Neural progenitor cell (in vitro differentiated cells): ENCODE measurements around the gene COL5A3. TPM values are rescaled to one million over a fixed set of nuclear protein-coding genes. Genes with fewer than 3 reads are reported as not detected.

ENCODE experiments used
- DNase-seq: peaks from one replicate; pipeline ENCODE4 v3.0.0-alpha.2; 2016; ENCODE audit warnings: low spot score
- H2AFZ ChIP-seq: fragments of 200-600 bp; sonication (generic); replicated peaks from 2 replicates; pipeline ENCODE4 v1.6.1; 2016; ENCODE audit warnings: antibody characterized with exemption
- H3F3A ChIP-seq: fragments of 200-600 bp; sonication (generic); 2 replicates; pipeline ENCODE4 v1.6.1; 2016; ENCODE audit warnings: antibody characterized with exemption, low read depth
- H3K27ac ChIP-seq: fragments of 200-600 bp; sonication (generic); 2 replicates; pipeline ENCODE4 v1.5.1; 2016; ENCODE audit warnings: mild to moderate bottlenecking
- H3K27me3 ChIP-seq: fragments of 200-600 bp; sonication (generic); 2 replicates; pipeline ENCODE4 v1.6.1; 2016; ENCODE audit warnings: mild to moderate bottlenecking, moderate library complexity
- H3K36me3 ChIP-seq: fragments of 200-600 bp; sonication (generic); 2 replicates; pipeline ENCODE4 v1.5.1; 2016
- H3K4me1 ChIP-seq: fragments of 200-600 bp; sonication (generic); 2 replicates; pipeline ENCODE4 v1.6.1; 2016; ENCODE audit warnings: mixed run types
- H3K4me2 ChIP-seq: fragments of 200-600 bp; sonication (generic); 2 replicates; pipeline ENCODE4 v1.6.1; 2016
- H3K4me3 ChIP-seq: fragments of 200-600 bp; sonication (generic); 2 replicates; pipeline ENCODE4 v1.5.1; 2016
- H3K79me2 ChIP-seq: fragments of 200-600 bp; sonication (generic); 2 replicates; pipeline ENCODE4 v1.6.1; 2016; ENCODE audit warnings: low read depth
- H3K9ac ChIP-seq: fragments of 200-600 bp; sonication (generic); 2 replicates; pipeline ENCODE4 v1.6.1; 2016
- H3K9me3 ChIP-seq: fragments of 200-600 bp; sonication (generic); 2 replicates; pipeline ENCODE4 v1.5.1; 2016; ENCODE audit warnings: low read depth
- H4K20me1 ChIP-seq: fragments of 200-600 bp; sonication (generic); 2 replicates; pipeline ENCODE4 v1.6.1; 2016; ENCODE audit warnings: low read depth
- H3K27ac Mint-ChIP-seq: 3 replicates; pipeline ENCODE4 v1.8.0; 2021; ENCODE audit warnings: mixed read lengths
- H3K27me3 Mint-ChIP-seq: 2 replicates; pipeline ENCODE4 v1.8.0; 2022; ENCODE audit warnings: low read depth, mild to moderate bottlenecking, inconsistent platforms, moderate library complexity, mixed read lengths; ENCODE audit not compliant: insufficient read depth
- H3K36me3 Mint-ChIP-seq: 3 replicates; pipeline ENCODE4 v1.8.0; 2021; ENCODE audit warnings: mixed read lengths
- H3K4me1 Mint-ChIP-seq: 3 replicates; pipeline ENCODE4 v1.8.0; 2021; ENCODE audit warnings: mixed read lengths
- H3K4me3 Mint-ChIP-seq: 3 replicates; pipeline ENCODE4 v1.8.0; 2021; ENCODE audit warnings: mild to moderate bottlenecking, moderate library complexity, mixed read lengths
- H3K9me3 Mint-ChIP-seq: 3 replicates; pipeline ENCODE4 v1.8.0; 2020; ENCODE audit warnings: mixed read lengths
- EZH2 ChIP-seq: fragments of 200-600 bp; sonication (generic); IDR thresholded peaks from 2 replicates; pipeline ENCODE4 v1.6.1; 2017; ENCODE audit warnings: antibody characterized with exemption, mild to moderate bottlenecking, moderate library complexity
- EZH2phosphoT487 ChIP-seq: fragments of 200-600 bp; sonication (generic); IDR thresholded peaks from 2 replicates; pipeline ENCODE4 v1.6.1; 2017; ENCODE audit warnings: antibody characterized with exemption
- total RNA-seq: library from RNA; depleted of rRNA; stranded (reverse); fragments of >200 nt; gene quantifications from 2 replicates; pipeline ENCODE4 v1.2.3, GENCODE V29; 2015; ENCODE audit warnings: low replicate concordance
- TF ChIP-seq, protein P1 (sequence below): fragments of 200-600 bp; sonication (generic); IDR thresholded peaks from 2 replicates; pipeline ENCODE4 v1.5.1; 2017; ENCODE audit warnings: antibody characterized with exemption, mild to moderate bottlenecking

The COL5A3 gene
- total RNA-seq = 0.15 TPM in 1 of 2 replicates, not detected in the other

DNA sequence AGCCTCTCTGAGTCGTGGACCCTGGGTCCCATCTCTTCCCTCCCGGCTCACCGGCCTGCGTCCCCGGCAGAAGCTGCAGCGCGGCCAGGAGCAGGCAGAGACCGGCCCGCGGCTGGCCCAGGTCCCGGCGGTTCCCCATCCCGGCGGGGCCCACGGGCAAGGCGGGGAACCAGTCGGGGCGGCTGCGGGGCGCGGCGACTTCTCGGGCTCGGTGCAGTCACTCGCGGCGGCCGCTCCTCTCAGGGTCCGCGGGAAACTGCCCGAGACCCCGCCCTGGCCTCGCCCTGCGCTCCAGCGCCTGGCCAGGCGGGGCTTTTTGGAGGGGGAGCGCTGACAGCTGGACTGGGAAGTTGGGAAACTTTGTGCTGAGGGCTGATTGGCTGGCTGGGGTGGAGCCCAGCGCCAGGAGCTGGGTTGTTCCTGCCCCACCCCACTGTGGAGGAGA lies at the start of gene COL5A3:
TSS of gene COL5A3 (minus strand) at position 258 of the 445 bp plus-strand sequence. CDS start at position 139, 119 bp downstream.
- peak within 1 kb of the TSS; percentile 52 for H3K27ac Mint-ChIP-seq
- no peaks in the 10 kb centered on the region for H3K36me3 Mint-ChIP-seq
- Histone ChIP-seq H3K27ac (no peak within 1 kb of the TSS), H3K4me2 (peak within 1 kb of the TSS; percentile 62), H3K79me2 (no peaks in the 10 kb centered on the region), H2AFZ (no peak within 1 kb of the TSS), H4K20me1 (peaks cover 22% of the 10 kb centered on the region), H3F3A (no peaks in the 10 kb centered on the region), H3K9me3 (no peaks in the 10 kb centered on the region), H3K4me3 (peak within 1 kb of the TSS; percentile 24), H3K4me1 (no peaks in the 10 kb centered on the region), H3K27me3 (peaks cover 74% of the 10 kb centered on the region), H3K9ac (no peak within 1 kb of the TSS), H3K36me3 (no peaks in the 10 kb centered on the region)
- H3K4me1 Mint-ChIP-seq = peaks cover 29% of the 10 kb centered on the region
- H3K27me3 Mint-ChIP-seq = peaks cover 43% of the 10 kb centered on the region
- DNase-seq = peak; percentile 69
- H3K9me3 Mint-ChIP-seq = peaks cover 8% of the 10 kb centered on the region
- TF ChIP-seq EZH2 (peak; percentile 81), EZH2phosphoT487 (peak; percentile 58)
- TF ChIP-seq, protein P1, sequence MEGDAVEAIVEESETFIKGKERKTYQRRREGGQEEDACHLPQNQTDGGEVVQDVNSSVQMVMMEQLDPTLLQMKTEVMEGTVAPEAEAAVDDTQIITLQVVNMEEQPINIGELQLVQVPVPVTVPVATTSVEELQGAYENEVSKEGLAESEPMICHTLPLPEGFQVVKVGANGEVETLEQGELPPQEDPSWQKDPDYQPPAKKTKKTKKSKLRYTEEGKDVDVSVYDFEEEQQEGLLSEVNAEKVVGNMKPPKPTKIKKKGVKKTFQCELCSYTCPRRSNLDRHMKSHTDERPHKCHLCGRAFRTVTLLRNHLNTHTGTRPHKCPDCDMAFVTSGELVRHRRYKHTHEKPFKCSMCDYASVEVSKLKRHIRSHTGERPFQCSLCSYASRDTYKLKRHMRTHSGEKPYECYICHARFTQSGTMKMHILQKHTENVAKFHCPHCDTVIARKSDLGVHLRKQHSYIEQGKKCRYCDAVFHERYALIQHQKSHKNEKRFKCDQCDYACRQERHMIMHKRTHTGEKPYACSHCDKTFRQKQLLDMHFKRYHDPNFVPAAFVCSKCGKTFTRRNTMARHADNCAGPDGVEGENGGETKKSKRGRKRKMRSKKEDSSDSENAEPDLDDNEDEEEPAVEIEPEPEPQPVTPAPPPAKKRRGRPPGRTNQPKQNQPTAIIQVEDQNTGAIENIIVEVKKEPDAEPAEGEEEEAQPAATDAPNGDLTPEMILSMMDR = no peak
- peak within 1 kb of the TSS; percentile 79 for H3K4me3 Mint-ChIP-seq

DNA sequence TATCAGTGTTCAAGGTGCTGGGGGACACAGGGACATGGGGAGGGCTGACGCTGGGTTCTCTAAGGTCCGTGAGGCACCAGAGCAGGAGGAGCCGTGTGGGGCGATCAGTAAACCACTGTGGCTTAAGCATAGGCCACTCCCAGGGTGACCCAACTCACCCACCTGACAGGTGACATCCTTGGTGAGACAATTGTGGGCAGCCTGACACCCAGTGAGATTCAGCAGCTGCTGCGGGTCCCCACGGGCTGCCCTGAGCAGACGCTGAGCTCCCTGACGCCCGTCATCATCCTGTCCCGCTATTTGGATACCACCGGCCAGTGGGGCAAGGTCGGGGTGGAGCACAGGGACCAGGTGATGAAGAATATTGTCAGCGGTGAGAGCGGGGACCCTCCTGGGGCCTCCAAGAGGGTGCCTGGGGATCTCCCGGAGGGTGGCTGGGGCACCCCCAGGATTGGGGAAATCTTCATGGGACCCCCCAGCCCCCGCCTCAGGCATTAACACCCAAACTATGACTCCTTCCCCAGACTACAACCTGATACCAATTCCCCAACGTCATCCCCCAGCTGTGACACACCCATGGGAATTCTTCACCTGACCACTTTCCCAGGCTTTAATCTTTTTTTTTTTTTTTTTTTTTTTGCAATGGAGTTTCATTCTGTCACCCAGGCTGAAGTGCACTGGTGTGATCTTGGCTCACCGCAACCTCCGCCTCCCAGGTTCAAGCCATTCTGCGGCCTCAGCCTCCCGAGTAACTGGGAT lies 42.5 kb upstream of the COL5A3 start:
- Mint-ChIP-seq H3K27me3 (peaks cover 15% of the 10 kb centered on the region), H3K27ac (no peak overlapping the region), H3K4me1 (no peaks in the 10 kb centered on the region), H3K36me3 (no peaks in the 10 kb centered on the region), H3K9me3 (no peaks in the 10 kb centered on the region), H3K4me3 (no peak overlapping the region)
- Histone ChIP-seq H3K4me1 (no peaks in the 10 kb centered on the region), H3K79me2 (no peaks in the 10 kb centered on the region), H3F3A (no peaks in the 10 kb centered on the region), H2AFZ (no peak overlapping the region), H3K9me3 (no peaks in the 10 kb centered on the region), H3K36me3 (no peaks in the 10 kb centered on the region), H3K27ac (no peak overlapping the region), H3K4me3 (no peak overlapping the region), H3K9ac (no peak overlapping the region), H4K20me1 (no peaks in the 10 kb centered on the region), H3K27me3 (peaks cover 16% of the 10 kb centered on the region), H3K4me2 (no peak overlapping the region)
- TF ChIP-seq EZH2 (no peak), EZH2phosphoT487 (no peak)
- TF ChIP-seq, protein P1 = no peak
- no peak for DNase-seq

DNA sequence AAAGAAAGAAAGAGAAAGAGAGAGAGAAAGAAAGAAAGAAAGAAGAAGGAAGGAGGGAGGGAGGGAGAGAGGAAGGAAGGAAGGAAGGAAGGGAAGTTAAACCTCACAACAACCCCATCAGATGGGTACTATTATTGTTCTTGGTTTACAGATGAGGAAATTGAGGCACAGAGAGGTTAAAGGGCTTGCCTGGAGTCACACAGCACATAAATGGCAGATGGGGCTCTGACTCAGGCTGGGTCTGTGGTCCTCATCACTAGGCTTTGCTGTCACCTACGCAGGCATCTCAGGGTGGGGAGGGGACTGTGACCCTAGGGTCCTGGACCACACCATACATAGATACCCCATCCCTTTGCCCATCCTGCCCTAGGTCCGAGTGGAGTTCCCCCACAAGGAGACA lies 39.3 kb upstream of the COL5A3 start:
- no peak overlapping the region for H3K4me3 Mint-ChIP-seq
- H3K27me3 Mint-ChIP-seq = peaks cover 11% of the 10 kb centered on the region

More for the DNA sequence above, 39.3 kb upstream of the COL5A3 start:
- H3K9me3 Mint-ChIP-seq = no peaks in the 10 kb centered on the region
- Histone ChIP-seq H2AFZ (no peak overlapping the region), H3K4me3 (no peak overlapping the region), H3K9ac (no peak overlapping the region), H3K4me2 (no peak overlapping the region), H4K20me1 (no peaks in the 10 kb centered on the region), H3K27me3 (peaks cover 16% of the 10 kb centered on the region), H3K27ac (no peak overlapping the region), H3K9me3 (no peaks in the 10 kb centered on the region), H3K4me1 (no peaks in the 10 kb centered on the region), H3F3A (no peaks in the 10 kb centered on the region), H3K36me3 (no peaks in the 10 kb centered on the region), H3K79me2 (no peaks in the 10 kb centered on the region)
- no peaks in the 10 kb centered on the region for H3K36me3 Mint-ChIP-seq
- no peaks in the 10 kb centered on the region for H3K4me1 Mint-ChIP-seq
- DNase-seq = no peak
- TF ChIP-seq, protein P1 = no peak
- TF ChIP-seq EZH2phosphoT487 = no peak
- TF ChIP-seq EZH2 = no peak
- H3K27ac Mint-ChIP-seq = no peak overlapping the region
